Activated CD4-positive, alpha-beta T cell treated with anti-CD3 and anti-CD28 coated beads, Interleukin-10, Interleukin-2, amounts not matched to agents 100 ng/mL and 50 ng/mL, durations not matched to agents 16 hours and 8 hours (primary cell): Measurements from ENCODE around the gene GNB1L.
A peak's percentile ranks its signal among the peaks of the same experiment; 100 is the strongest.

Experiments
- DNase-seq: peaks from one replicate; pipeline ENCODE4 v3.0.0-alpha.2; 2020

GNB1L gene

GRCh38 chr22:19854778-19855503 is at the start of gene GNB1L, which contains the start of gene RTL10:
Gene GNB1L (minus strand): TSS chr22:19854874. CDS start chr22:19821355, 33,519 bp downstream.
Gene RTL10 (minus strand): TSS chr22:19854874. CDS start chr22:19852261, 2,613 bp downstream.
- peak; percentile 98 for DNase-seq

- DNase-seq: no peak
Observed at GRCh38 chr22:19904174-19904856, 49.6 kb upstream of the GNB1L start.

- DNase-seq: no peak
Observed at GRCh38 chr22:19903513-19903912, 48.8 kb upstream of the GNB1L start.

- DNase-seq: no peak
Observed at GRCh38 chr22:19903031-19903430, 48.4 kb upstream of the GNB1L start.

GRCh38 chr22:19902245-19902715 is 47.6 kb upstream of the GNB1L start:
- DNase-seq: no peak

- DNase-seq: no peak
Observed at GRCh38 chr22:19901577-19902244, 47.0 kb upstream of the GNB1L start.

- DNase-seq: no peak
Observed at GRCh38 chr22:19900707-19901436, 46.2 kb upstream of the GNB1L start.

GRCh38 chr22:19898831-19899567 is 44.3 kb upstream of the GNB1L start:
- no peak for DNase-seq

GRCh38 chr22:19898145-19898544 is 43.5 kb upstream of the GNB1L start:
- DNase-seq: no peak

GRCh38 chr22:19897726-19898125 is 43.1 kb upstream of the GNB1L start:
- no peak for DNase-seq

GRCh38 chr22:19896665-19897355 is 42.1 kb upstream of the GNB1L start:
- no peak for DNase-seq

- DNase-seq: no peak
Observed at GRCh38 chr22:19895160-19895849, 40.6 kb upstream of the GNB1L start.

GRCh38 chr22:19893363-19893762 is 38.7 kb upstream of the GNB1L start:
- no peak for DNase-seq

GRCh38 chr22:19892925-19893324 is 38.3 kb upstream of the GNB1L start:
- DNase-seq: no peak

- peak; percentile 83 for DNase-seq
Observed at GRCh38 chr22:19892257-19892879, 37.7 kb upstream of the GNB1L start.

- peak; percentile 85 for DNase-seq
Observed at GRCh38 chr22:19891317-19892256, 36.9 kb upstream of the GNB1L start.

GRCh38 chr22:19890502-19891316 is 36.0 kb upstream of the GNB1L start:
- no peak for DNase-seq

GRCh38 chr22:19889951-19890350 is 35.3 kb upstream of the GNB1L start:
- DNase-seq: no peak
